ENCODE results near the gene SCO2. TPM values are rescaled to one million over a fixed set of nuclear protein-coding genes. Genes with fewer than 3 reads are reported as not detected.

SCO2 gene
- total RNA-seq, 4 donors from 2014 or later, result 5.1 to 14.9 (median 6.7) TPM

- intact Hi-C loops (cut with DNase I), result loop anchor here (10.0 kb wide), 1 partner anchor 88 kb away; no protein-coding TSS in a partner anchor
- Histone ChIP-seq H3K36me3 (peaks cover 16 to 20% (median 19%) of the 10 kb centered on the region in 3 donors), H3K27ac (peak overlapping the region; percentile 90 to 99 (median 95)), H3K4me3 (peak overlapping the region; percentile 55 to 84 (median 67)), H3K27me3 (peaks cover 0 to 26% (median 0%) of the 10 kb centered on the region in 4 donors), H3K9me3 (no peaks in the 10 kb centered on the region), H3K4me1 (peaks cover 42 to 88% (median 51%) of the 10 kb centered on the region in 3 donors)
- 31 to 45% methylated on average over 15 to 22 of the region's 29 CpGs for WGBS, 2 donors
- TF ChIP-seq POLR2A (IDR thresholded peaks at IDR 0.05) (peak in 1 of 4 donors; percentile 56), CTCF (IDR thresholded peaks at IDR 0.05) (no peak)
- no peak for DNase-seq
These were observed 1.7 kb upstream of the SCO2 start for GRCh38 chr22:50526834-50527801.

- peaks cover 25 to 28% (median 25%) of the 10 kb centered on the region in 3 donors for H3K36me3 ChIP-seq
- H3K4me3 ChIP-seq, result peak overlapping the region; percentile 55 to 84 (median 67)
- intact Hi-C loops (cut with DNase I), result loop anchor here (10.0 kb wide), 1 partner anchor 89 kb away; no protein-coding TSS in a partner anchor
- TF ChIP-seq CTCF (IDR thresholded peaks at IDR 0.05) (peak; percentile 52 to 85 (median 73)), POLR2A (IDR thresholded peaks at IDR 0.05) (no peak)
- H3K27me3 ChIP-seq, result peaks cover 0 to 17% (median 0%) of the 10 kb centered on the region in 4 donors
- peak overlapping the region; percentile 90 to 99 (median 95) for H3K27ac ChIP-seq
- no CpG with 5 or more reads among the region's 77 CpGs for WGBS, 2 donors
- no peak for DNase-seq
- H3K9me3 ChIP-seq, result no peaks in the 10 kb centered on the region
- H3K4me1 ChIP-seq, result peaks cover 42 to 79% (median 47%) of the 10 kb centered on the region in 3 donors
These were observed 873 bp upstream of the SCO2 start for GRCh38 chr22:50526108-50526833.

- TF ChIP-seq POLR2A (IDR thresholded peaks at IDR 0.05), result no peak
- peak in 1 of 6 experiments; percentile 16 for TF ChIP-seq CTCF (IDR thresholded peaks at IDR 0.05)
- no CpG with 5 or more reads among the region's 33 CpGs for WGBS, 2 donors
- peaks cover 42 to 74% (median 47%) of the 10 kb centered on the region in 3 donors for H3K4me1 ChIP-seq
- H3K4me3 ChIP-seq, result peak overlapping the region; percentile 55 to 84 (median 67)
- peaks cover 25 to 33% (median 28%) of the 10 kb centered on the region in 3 donors for H3K36me3 ChIP-seq
- DNase-seq, result no peak
- no peaks in the 10 kb centered on the region for H3K9me3 ChIP-seq
- peak overlapping the region; percentile 90 to 99 (median 95) for H3K27ac ChIP-seq
- intact Hi-C loops (cut with DNase I), result loop anchor here (10.0 kb wide), 1 partner anchor 89 kb away; no protein-coding TSS in a partner anchor
- H3K27me3 ChIP-seq, result peaks cover 0 to 12% (median 0%) of the 10 kb centered on the region in 4 donors
These were observed 385 bp upstream of the SCO2 start for GRCh38 chr22:50525858-50526107.

GRCh38 chr22:50524676-50525103 is 708 bp downstream of the SCO2 start:
- DNase-seq, result no peak
- H3K27me3 ChIP-seq, result peaks cover 0 to 1% (median 0%) of the 10 kb centered on the region in 4 donors
- intact Hi-C loops (cut with DNase I), result loop anchor here (10.0 kb wide), 1 partner anchor 90 kb away; no protein-coding TSS in a partner anchor
- peaks cover 39 to 64% (median 42%) of the 10 kb centered on the region in 3 donors for H3K4me1 ChIP-seq
- peaks cover 25 to 44% (median 28%) of the 10 kb centered on the region in 3 donors for H3K36me3 ChIP-seq
- H3K4me3 ChIP-seq, result peak overlapping the region; percentile 55 to 84 (median 67)
- no peaks in the 10 kb centered on the region for H3K9me3 ChIP-seq
- TF ChIP-seq CTCF (IDR thresholded peaks at IDR 0.05) (no peak), POLR2A (IDR thresholded peaks at IDR 0.05) (no peak)
- 3 to 10% methylated on average over 12 to 17 of the region's 19 CpGs for WGBS, 2 donors
- peak overlapping the region; percentile 90 to 99 (median 95) for H3K27ac ChIP-seq
